ENCODE data around the gene CALML4. TPM values are rescaled to one million over a fixed set of nuclear protein-coding genes. Genes with fewer than 3 reads are reported as not detected.
"Not testable (repeated sequence)": the region's sequence is repeated elsewhere in the genome, so short reads cannot be mapped to it uniquely, and the experiment has no call there.

Gene CALML4
- polyA plus RNA-seq, 3 donors, result 4.8 to 15.3 (median 5.3) TPM

DNA sequence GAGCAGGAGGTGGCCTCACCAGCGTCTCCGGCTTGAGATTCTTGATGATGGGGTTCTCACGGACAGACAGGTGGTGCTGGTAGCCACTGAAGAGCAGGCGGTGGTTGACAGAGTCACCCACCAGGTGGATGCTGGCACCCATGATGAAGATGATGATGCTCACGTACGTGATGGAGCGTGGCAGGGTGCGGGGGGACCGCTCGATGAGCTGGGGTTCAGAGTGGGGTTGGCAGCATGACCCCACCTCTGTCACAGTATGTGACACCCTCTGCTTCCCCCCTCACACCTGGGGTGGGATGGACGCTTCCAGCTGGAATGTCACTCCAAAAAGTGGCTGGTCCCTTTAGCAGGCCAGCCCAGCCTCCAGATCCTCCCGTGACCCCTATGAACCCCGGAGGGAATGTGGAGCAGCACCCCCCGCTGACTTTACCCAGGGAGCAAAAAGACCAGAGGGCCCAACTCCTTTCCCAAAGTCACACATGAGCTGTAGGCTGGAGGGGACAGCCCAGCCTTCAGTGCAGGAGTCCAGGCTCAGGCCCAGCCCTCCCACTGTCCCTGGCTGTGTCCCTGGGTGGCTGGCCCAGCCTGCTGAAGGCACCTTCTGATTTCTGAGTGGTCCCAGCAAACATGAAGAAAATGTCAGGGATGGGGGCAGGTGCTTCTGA lies 6.7 kb upstream of the CALML4 start:
- WGBS, 3 donors, result 93 to 95% (median 93%) methylated on average over 14 of the region's 14 CpGs
- no peak overlapping the region for H3K27ac ChIP-seq (ENCODE audit: low read depth, low read length)

DNA sequence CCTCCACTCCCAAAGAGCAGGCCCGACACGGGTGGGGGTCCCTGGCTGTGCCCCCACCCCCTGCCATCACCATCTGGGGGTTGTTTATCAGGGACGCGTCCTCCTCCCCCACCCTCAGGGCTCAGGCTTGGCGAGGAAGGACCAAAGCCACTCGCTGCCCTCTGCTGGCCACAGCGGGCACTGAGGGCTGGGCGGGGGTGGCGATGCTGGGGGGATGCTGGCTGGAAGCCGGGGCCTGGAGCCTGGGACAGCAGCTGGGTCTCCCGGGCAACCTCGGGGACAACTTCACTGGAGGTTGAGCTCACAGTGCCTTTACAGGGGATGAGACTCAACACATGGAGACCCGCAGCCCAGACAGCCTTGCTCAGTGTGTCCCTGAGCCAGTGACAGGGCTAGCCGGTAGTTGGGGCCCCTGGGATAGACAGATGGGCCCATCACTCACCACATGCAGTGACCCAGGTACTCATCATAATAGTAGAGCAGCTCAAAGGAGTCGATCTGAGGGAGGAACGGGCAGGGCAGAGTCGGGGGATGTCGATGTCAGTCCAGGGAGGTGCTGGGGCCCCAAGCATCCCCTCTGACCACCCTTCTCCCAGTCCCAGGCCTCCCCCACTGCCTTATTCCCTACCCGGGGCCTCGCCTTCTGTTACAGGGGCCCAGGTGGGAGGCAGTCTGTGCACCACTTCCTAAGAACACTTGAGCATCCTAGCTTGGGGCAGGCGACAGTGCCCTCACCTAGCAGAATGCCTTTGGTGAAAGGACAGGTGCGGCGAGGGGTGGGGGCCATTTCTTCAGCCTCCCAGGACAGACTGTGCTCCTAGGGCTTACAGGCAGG lies 5.9 kb upstream of the CALML4 start:
- H3K27ac ChIP-seq (ENCODE audit: low read depth, low read length), result no peak overlapping the region
- 47 to 50% (median 48%) methylated on average over 23 of the region's 23 CpGs for WGBS, 3 donors

DNA sequence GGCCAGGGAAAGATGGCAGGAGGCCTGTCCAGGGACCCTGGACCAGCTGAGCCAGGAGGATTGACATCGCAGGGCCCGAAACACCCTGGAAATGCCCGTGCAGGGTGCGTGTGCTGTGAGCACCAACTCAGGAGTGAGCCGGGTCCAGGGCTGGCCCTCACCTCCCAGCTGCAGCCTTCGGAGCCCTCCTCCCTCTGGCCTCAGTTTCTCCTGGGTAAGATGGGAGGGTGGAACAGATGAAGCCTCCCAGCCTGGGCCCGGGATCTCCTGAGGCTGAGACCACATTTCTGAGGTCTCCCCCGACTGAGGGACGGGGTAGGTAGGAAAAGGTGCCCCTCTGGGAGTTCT lies 5.3 kb upstream of the CALML4 start:
- 78 to 83% (median 81%) methylated on average over 9 of the region's 9 CpGs for WGBS, 3 donors
- no peak overlapping the region for H3K27ac ChIP-seq (ENCODE audit: low read depth, low read length)

DNA sequence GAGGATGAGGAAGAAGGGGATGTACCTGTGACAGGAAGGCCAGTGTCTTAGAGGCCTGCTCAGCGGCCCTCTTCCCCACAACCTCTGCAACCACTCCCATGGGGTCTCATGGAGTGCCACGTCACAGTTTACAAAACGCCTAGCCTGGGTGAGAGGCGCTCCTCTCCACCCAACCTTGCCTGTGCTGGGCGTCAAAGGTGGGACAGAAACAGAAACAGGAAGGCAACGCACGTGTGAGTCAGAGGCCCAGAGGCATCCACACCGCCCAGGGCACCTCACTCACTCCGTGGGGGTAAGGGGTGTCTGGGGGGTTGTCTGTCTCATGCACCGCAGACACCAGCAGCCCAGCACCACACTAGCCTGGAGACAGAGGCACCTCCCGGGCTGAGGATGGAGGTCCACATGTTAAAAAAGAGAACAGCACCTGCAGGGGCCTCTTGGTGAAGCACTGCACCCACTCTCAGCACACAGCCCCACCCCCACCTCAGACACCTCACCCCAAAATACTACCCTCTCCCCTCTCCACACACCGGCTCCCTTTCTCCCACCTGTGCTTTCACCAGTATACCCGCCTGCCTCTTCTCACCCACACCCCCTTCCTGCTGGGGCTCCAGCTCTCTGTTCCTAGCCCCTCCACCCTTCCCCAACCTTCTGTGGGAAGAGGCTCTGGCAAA lies 4.7 kb upstream of the CALML4 start:
- H3K27ac ChIP-seq (ENCODE audit: low read depth, low read length), result no peak overlapping the region
- 68 to 82% (median 80%) methylated on average over 11 to 13 of the region's 13 CpGs for WGBS, 3 donors

DNA sequence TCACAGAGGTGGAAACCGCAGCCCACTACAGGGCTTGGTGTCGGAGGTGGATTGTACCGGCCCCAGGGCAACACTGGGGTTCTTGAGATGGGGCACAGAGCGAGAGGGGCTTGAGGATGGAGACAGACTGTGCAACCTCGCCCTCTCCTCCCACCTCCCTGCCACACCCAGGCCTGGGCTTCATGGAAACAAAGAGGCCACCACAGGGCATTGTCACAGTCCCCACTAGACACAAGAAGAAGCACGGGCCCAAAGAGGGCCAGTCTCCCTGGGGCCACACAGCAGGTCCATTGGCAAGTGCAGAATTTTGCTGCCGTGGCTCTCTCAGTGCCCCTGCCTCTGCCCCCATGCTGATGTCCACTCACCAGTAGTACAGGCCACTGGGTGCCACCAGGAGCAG lies 4.1 kb upstream of the CALML4 start:
- WGBS, 3 donors, result 80 to 94% (median 82%) methylated on average over 7 of the region's 7 CpGs
- no peak overlapping the region for H3K27ac ChIP-seq (ENCODE audit: low read depth, low read length)

DNA sequence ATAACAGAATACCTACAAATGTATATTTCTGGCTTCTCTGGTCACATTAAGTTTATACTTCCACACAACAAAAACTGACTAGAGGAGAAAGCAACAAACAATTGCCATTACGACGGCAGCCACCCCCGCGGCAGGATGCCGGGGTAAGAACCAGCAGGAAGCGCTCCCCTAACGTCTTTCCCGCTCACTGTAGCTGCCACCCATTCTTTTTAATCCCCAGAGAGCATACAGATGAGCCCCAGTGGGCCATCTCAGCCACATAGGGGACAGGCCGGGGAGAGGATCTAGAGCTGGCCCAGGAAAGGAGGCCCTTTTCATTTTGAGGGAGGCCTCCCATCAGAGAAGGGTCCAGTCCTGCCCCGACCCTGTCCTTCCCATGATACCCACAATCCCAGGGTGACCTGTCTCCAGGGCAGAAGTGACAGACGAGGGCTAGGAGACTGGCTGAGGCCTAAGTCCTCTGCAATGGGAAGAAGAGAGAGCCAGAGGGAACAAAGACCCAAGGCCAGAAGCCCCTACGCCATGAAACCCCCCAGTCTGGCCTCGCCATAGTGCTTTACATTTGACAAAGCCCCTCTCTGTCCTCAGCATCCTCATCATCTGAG lies 3.6 kb upstream of the CALML4 start:
- no peak overlapping the region for H3K27ac ChIP-seq (ENCODE audit: low read depth, low read length)
- WGBS, 3 donors, result 64 to 88% (median 67%) methylated on average over 12 to 13 of the region's 13 CpGs

DNA sequence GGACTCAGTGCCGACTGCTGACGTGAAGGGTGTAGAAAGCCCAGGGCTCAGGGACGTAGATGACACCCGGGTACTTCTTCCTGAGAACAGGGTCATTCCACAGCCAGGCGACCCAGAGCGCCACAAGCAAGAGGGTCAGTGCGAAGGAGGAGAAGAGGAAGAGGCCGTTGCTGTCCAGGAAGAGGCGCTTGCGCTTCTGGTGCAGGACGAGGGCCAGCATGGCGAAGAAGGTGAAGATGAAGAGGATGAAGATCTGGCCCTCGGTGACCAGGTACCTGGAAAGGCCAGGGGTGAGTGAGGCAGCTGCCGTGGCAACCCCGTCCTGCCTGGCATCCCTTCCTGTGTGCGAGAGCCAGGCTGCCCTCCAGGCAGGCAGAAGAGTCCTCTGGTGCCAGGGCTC lies 3.0 kb upstream of the CALML4 start:
- WGBS, 3 donors, result 68 to 86% (median 71%) methylated on average over 16 of the region's 16 CpGs
- no peak overlapping the region for H3K27ac ChIP-seq (ENCODE audit: low read depth, low read length)

DNA sequence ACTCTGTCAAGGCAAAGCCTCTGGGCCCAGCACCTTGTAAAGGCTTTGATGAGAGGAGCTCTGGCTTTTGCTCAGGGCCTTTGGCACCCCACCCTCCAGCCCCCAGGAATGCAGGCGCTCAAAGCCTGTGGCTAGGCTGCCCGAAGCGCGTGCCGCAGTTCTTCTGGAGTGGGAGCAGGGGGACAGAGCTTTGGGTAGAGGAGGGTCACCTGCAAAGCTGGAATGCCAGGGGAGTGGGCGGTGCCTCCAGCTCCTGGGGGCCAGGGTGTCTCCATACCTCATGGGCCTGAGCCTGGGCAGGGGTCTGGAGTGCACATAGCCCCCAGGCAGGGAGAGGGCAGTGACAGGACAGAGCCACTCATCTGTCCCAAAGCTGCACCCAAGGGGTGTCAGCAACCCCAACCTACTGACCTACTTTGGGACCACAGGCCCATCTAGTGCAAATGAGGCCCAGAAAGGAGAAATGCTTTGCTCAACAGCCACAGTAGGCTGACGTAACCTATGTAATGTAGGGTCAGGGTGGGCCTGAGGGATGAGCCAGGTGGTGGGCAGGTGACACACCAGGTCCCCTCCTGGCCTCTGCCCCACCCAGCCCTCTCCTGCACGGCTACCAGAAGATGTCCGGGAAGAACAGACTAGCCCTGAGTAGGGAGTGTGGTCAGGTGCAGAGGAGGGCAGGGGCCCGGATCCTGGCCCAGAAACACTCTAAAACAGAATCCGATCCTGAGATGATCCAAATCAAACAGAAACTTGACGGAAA lies 2.2 kb upstream of the CALML4 start:
- H3K27ac ChIP-seq (ENCODE audit: low read depth, low read length), result no peak overlapping the region
- 81 to 89% (median 89%) methylated on average over 12 of the region's 12 CpGs for WGBS, 3 donors

DNA sequence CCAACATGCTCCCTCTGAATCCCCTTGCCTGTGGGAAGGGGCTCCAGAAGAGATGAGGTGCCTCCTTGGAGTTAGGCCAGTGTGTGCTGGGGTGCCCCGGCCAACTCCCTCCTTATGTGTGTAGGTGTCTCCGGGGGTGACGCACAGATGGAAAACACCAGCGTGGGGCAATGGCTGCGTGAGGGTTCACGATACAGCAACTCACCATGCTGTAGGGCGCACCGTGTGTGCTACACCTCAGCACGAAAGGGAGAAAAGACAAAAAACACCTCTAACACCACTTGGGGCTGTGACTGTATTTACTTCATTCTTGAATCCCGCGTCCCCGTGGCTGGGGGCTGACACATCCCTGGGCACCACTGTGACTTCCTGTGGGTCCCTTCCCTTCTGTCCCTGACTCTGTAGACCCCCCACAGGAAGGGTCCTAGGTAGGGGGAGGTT lies 1.6 kb upstream of the CALML4 start:
- WGBS, 3 donors, result 85 to 89% (median 88%) methylated on average over 12 of the region's 12 CpGs
- no peak overlapping the region for H3K27ac ChIP-seq (ENCODE audit: low read depth, low read length)

DNA sequence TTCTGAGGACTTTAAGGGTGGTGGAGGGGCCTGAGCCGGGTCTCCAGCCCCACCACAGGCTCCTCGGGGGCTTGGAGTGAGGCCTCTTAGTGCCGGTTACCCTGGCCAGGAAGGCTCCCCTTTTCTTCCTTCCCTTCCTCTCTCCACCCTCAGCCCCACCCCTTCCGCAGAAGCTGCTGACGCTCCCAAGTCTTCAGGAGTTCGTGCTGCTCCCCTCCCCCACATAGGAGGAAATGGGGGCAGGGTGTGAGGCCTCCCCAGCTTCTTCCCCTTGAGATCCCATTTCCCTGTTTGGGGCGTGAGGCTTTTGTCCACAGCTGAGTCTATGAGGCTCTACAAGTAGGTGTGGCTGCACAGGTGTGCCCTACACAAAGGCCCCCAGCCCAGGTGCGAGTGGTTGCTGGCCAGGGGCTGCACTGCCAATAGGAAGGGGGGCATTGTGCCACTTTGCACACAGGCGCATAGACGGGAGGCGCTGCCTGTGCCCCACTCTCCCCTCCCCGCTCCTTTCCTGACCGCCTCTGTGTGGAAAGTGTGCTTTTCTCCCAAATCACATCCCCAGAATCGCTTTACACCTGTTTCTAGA lies 915 bp upstream of the CALML4 start:
- H3K27ac ChIP-seq (ENCODE audit: low read depth, low read length), result no peak overlapping the region
- WGBS, 3 donors, result 43 to 83% (median 48%) methylated on average over 14 of the region's 14 CpGs

DNA sequence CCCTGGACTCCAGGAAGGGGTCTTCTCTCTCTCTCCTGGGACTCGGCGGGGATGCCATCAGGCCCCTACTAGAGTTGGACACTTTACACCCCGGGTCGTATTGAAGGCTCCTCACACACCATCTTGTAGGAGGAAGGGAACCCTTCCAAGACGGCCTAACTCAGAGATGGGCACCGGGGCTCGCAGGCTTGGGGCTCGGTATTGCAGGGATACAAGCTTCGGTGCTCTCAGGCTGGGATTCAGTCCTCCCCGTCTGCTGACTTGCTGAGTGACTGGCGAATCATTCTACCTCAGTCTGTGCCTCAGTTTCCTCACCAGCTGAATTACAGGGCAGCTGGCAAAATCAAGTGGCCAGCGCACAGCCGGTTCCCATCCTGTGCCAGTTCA lies 419 bp upstream of the CALML4 start:
- no peak overlapping the region for H3K27ac ChIP-seq (ENCODE audit: low read depth, low read length)
- 60 to 73% (median 60%) methylated on average over 13 of the region's 13 CpGs for WGBS, 3 donors

DNA sequence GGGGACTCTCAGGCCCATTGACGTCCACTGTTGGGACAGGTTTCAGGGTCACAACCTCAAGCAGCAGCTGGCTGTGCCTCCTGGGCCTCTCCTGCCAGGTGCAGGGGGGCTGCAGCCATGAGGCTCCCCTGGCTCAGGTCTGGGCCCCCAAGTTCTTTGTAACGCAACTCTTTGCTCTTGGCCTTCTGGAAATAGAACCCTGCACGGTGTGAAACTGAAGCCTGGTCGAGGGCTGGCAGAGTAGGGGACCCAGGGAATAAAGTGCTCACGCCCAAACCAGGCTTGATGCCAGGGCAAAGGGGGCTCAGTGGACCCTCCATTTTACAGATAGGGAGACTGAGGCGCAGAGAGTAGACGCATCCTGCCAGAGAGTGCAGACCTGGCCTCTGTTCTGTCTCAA lies 771 bp downstream of the CALML4 start:
- H3K27ac ChIP-seq (ENCODE audit: low read depth, low read length), result no peak overlapping the region
- WGBS, 3 donors, result 87 to 93% (median 87%) methylated on average over 7 of the region's 7 CpGs

DNA sequence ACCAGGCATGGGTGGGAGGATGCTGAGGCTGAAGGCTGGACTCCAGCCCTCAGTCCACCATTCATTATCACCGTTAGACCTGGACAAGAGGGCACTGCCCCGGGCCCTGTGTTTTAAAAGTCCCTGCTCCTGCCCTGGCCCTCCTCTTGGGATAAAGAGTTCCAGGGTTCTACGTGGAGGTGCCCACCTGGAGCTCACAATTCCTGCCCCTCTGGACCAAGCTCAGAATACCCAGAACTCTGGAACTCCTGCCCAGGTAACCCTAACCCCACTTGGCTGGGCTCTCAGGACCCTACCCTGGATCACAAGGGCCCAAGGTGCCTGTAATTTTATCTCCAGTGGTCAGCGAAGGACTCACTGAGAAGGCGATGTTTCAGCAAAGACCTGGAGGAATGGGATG lies 1.2 kb downstream of the CALML4 start:
- WGBS, 3 donors, result 93 to 96% (median 96%) methylated on average over 5 of the region's 5 CpGs
- H3K27ac ChIP-seq (ENCODE audit: low read depth, low read length), result no peak overlapping the region

DNA sequence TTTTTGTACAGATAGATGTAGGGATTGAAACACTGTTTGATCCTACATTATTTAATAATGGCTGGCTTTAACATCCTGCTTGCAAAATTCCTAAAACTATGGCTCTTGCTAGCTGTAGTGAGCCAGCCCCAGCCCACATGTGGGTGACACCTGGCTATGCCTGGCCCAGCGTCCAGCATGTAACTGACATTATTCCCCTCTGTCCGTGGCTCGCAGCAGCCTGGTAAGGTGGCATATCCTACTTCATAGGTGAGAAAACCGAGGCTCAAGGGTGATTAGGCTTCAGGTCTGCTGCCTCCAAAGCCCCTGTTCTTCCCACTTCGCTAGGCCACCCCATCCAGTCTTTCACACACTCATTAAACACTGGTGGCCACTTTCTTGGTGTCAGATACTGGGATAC lies 1.6 kb downstream of the CALML4 start:
- no peak overlapping the region for H3K27ac ChIP-seq (ENCODE audit: low read depth, low read length)
- 91 to 98% (median 94%) methylated on average over 5 of the region's 5 CpGs for WGBS, 3 donors

DNA sequence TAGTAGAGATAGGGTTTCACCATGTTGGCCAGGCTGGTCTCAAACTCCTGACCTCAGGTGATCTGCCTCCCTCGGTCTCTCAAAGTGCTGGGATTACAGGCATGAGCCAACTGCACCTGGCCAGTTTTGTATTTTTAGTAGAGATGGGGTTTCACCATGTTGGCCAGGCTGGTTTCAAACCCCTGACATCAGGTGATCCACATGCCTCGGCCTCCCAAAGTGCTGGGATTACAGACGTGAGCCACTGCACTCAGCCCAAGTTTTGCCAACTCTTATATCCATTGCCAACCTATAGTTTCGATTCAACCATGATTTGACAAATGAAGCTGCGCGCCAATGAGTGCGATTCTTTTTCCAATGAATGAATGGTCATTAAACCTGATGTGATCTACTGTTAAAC lies 2.1 kb downstream of the CALML4 start:
- 95 to 97% (median 97%) methylated on average over 7 of the region's 7 CpGs for WGBS, 3 donors
- H3K27ac ChIP-seq (ENCODE audit: low read depth, low read length), result not testable (repeated sequence)

DNA sequence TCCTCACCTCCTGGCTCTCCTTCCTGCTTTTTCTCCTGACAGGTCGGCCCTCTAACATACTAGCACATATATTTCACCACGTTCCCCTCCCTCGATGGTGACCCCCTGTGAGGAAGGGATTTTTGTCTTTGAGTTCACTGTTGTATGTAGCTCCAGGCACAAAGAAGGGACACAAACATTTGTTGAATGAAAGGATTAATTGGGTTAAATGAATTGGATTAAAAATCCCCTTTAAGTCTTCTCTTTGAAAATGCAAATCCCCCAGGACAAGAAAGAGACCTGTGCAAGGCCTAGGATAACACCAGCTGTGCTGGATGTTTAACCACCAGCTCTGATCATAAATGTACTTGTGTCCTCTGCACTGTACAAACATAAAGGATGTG lies 3.3 kb downstream of the CALML4 start:
- 48 to 66% (median 51%) methylated on average over 3 of the region's 3 CpGs for WGBS, 3 donors

DNA sequence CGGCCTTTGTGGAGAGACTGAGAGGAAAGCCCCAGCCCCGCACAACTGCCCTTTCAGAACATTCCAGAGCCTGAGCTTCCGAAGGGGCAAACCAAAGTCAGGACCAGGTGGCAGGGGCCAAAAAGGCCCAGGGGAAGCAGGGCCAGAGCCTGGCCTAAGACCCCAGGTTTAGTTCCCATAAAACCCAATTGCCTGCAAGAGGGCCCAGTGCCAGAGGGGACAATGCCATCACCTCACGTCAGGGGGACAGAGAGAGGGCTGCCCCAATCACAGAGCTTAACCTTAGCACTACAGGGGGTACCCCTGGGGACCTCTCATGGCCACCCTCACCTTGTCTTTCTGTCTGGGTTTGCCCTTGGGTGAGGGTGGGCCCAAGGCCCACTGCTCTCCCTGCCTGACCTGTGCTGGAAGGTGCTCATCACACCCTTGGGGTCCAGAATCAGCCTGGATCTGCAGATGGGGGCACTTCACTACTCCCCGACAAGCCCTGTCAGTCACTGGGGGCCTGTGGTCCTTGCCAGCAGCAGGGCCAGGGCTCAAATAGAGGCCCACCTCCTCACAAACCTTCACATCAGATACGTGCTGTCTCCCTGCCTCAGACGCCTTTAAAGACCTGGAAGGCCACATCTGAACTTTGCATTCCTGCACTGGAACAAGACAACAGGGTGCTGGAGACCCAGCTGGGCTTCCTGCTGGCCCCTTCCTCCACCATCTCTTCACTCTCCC lies 3.8 kb downstream of the CALML4 start:
- no peak overlapping the region for H3K27ac ChIP-seq (ENCODE audit: low read depth, low read length)
- WGBS, 3 donors, result 92 to 95% (median 93%) methylated on average over 7 of the region's 7 CpGs

More for the DNA sequence above, 3.3 kb downstream of the CALML4 start:
- H3K27ac ChIP-seq (ENCODE audit: low read depth, low read length), result no peak overlapping the region
